NOMO-1 treated with dmso at 0.1 percent for 144 hours (cell line): ENCODE measurements around the gene LRP4.
"Not testable (repeated sequence)": the region's sequence is repeated elsewhere in the genome, so short reads cannot be mapped to it uniquely, and the experiment has no call there.

Experiments used
- DNase-seq: peaks from one replicate; lab custom pipeline; 2025; ENCODE audit not compliant: unreplicated experiment; lab: John Stamatoyannopoulos, UW

Gene LRP4

GRCh38 chr11:46918083-46918787 lies at the start of gene LRP4:
Gene LRP4, minus strand, starts transcription at chr11:46918550. Its CDS starts 171 bp downstream, at chr11:46918379.
- no peak for DNase-seq

- no peak for DNase-seq
Observed at GRCh38 chr11:46967962-46968361, 49.6 kb upstream of the LRP4 start.

DNA sequence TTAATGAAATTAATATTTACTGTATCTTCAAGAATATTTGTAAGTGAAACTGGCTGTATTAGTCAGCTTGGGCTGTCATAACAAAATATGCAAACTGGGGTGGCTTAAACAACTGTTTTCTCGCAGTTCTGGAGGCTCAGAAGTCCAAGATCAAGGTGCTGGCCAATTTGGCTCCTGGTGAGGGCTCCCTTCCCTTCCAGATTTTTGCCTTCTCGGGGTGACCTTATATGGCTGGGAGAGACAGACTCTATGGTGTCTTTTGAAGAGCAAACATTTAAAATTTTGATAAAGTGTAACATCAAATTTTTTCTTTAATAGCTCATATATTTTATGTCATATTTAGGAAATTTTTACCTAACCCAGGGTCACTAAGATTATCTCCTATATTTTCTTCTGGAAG lies 48.4 kb upstream of the LRP4 start:
- no peak for DNase-seq

GRCh38 chr11:46963844-46964243 lies 45.5 kb upstream of the LRP4 start:
- DNase-seq = no peak

DNA sequence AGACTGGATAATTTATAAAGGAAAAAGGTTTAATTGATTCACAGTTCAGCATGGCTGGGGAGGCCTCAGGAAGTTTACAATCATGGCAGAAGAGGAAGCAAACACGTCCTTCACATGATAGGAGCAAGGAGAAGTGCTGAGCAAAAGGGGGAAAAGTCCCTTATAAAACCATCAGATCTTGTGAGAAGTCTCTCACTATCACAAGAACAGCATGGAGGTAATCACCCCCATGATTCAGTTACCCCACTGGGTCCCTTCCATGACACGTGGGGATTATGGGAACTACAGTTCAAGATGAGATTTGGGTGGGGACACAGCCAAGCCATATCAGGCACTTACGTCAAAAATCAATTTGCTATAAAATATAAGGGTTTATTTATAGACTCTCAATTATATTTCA lies 43.5 kb upstream of the LRP4 start:
- DNase-seq = not testable (repeated sequence)

GRCh38 chr11:46961041-46961440 lies 42.7 kb upstream of the LRP4 start:
- no peak for DNase-seq

- no peak for DNase-seq
Observed at GRCh38 chr11:46958777-46959176, 40.4 kb upstream of the LRP4 start.

DNA sequence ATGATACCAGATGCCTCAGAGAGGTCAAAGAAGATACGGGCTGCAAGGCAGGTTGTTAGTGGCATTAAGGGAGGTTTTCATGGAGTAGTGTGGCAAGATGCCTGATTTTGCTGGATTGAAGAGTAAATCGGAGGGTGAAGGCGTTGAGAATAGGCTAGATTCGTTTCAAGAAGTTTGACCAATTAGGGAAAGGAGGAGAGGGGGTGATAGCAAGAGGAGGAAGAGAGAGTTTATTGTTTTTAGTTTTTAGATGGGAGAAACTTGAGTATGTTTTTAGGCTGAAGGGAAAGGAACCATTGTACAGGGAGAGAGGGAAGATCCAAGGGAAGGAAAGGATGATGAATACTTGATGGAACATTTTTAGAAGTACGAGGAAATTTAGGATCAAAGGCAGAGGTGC lies 34.7 kb upstream of the LRP4 start:
- no peak for DNase-seq

DNA sequence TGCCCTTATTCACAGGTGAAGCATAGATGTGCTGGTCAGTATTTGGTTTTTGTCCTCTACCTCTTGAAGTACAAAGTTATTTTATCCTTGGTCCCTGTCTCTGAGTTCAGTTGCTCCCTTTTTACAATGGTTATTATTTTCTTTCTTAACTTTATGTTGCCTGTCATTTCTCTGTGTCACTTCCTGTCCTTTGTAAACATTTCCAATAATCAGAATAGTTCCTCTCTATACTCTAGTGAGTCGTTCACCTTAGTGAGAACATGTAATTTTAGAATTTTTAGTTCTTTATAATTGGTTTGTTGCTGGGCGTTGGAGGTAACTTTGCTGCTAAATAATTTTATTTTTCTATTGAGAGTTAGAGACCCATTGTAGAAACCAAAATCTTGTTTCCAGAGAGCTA lies 34.2 kb upstream of the LRP4 start:
- DNase-seq = no peak

DNA sequence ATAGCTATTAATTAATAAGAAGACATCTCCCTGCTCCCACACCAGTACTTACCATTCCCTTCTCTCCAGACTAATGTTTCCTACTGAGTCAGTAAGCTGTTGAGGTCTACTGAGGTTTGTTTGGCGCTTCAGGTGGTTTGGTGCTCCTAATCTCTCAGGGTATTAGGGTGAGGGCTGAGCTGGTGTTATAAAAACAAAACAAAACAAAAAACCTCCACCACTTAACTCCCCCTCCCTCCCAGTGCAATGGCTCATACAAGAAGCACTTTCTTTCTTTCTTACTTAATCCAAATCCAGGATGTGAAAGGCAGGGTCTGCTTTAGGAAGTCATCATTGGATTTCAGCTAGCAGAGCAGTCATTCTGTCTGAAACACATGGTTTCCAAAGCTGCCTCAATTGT lies 33.5 kb upstream of the LRP4 start:
- no peak for DNase-seq

DNA sequence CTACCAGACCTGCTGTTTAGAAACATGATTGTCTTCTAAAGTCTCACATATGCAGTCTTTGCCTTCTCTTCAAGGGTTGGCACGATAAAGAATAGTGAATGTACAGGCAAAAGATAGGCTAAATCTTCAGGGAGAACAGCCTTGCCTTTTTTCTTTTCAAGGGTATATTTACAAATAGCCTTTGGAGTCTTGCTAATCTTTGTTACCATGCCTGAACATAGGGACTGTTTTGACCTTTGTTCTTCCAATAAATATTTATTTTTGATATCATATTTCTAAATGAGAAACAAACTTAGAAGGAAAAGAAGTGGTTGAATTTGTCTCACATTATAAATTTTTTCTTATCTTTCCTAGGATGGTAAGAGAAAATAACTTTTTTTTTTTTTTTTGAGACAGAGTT lies 30.9 kb upstream of the LRP4 start:
- DNase-seq = no peak

- DNase-seq = no peak
Observed at GRCh38 chr11:46948378-46949131, 30.2 kb upstream of the LRP4 start.

GRCh38 chr11:46947399-46948077 lies 29.2 kb upstream of the LRP4 start:
- DNase-seq = no peak

DNA sequence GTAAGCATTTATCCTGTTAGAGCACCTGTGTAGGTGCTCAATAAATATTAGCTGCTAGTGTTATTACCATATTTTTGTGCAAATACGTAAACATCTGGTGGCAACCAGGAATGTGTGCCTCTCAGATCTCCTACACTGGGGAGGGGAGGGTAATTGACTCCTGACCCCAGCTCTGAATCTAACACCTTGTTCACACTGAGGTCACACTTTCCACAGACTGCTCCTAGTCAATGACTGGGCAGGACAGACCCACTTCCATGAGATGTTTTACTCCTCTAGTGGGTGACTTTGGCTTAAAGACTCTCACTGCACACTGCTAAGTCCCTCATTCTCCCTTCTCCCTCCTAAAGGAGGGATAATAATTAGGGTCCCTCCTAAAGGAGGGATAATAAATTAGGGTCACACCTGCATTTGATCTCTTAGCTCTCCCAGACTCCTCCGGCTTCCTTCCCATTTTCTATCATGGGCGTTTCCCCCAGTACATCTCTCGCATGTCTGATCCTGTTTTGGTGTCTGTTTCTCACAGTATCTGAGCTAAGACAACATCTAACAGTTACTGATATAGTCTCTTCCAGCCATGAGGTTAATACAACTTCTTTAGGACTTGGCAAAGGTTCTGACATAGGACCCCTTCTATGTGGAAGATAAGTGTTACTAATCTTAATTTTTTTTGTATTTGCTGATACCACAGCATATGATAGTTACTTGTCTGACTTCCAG lies 26.2 kb upstream of the LRP4 start:
- DNase-seq = no peak

GRCh38 chr11:46942172-46942571 lies 23.8 kb upstream of the LRP4 start:
- no peak for DNase-seq

DNA sequence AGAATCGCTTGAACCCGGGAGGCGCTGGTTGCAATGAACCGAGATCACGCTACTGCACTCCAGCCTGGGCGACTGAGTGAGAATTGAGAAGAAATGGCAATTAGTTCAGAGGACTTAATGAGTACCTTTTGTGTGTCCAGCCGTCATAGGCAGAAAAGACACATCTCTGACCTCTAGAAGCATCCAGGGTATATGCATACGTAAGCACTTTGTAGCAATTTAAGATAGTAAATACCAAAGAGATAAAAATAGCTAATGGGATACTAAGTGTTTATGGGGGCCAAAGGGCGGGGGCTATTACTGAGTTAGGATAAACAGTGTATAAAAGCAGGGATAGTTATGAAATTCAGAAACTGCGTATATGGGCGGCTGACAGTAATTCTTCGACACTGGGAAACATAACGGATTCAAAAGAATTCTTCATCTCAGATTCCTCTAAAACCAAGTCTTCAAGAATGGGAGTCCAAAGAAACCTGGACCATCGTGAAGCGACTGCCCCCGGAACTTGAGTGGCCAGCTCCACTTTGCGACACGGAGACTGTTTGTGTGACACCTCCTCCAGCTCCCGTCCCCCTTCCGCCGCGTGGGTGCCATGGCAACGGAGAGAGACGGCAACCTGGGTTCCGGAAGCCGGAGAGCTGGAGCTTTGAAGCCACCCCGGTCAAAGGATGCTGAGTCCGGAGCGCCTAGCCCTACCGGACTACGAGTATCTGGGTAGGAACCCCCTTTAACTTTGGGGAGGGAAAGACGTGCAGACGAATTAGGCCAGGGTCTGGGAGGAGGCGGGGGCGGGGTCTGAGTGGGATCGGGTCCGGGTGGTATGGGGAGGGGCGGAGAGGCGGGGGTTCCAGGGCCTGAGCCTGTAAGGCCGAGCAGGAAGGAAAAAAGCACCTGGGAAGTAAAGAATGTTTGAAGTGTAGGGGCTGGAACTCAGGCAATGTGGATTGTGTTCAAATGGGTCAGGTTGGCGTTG lies 18.1 kb upstream of the LRP4 start, which contains the start of gene CSTPP1:
CSTPP1 (plus strand) TSS at position 624 of the 973 bp plus-strand sequence; CDS start at position 669, 45 bp downstream.
- DNase-seq = peak; percentile 82

DNA sequence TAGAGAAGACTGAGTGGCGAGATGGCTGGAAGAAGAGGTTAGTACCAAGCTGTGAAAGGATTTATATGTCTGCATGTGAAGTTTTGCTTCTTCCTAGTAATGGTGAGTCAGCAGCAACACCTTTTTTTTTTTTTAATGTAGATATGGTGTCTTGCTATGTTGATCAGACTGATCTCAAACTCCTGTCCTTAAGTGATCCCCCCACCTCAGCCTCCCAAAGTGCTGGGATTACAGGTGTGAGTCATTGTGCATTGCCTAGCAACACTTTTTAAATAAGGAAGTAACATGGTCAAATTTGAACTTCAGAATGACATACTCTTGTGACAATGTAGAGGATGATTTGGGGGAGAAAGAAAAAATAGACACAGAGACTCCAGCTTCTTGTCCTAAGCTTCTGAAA lies 11.7 kb upstream of the LRP4 start:
- DNase-seq = no peak

- not testable (repeated sequence) for DNase-seq
Observed at GRCh38 chr11:46928701-46929100, 10.4 kb upstream of the LRP4 start.

GRCh38 chr11:46927928-46928327 lies 9.6 kb upstream of the LRP4 start:
- not testable (repeated sequence) for DNase-seq

GRCh38 chr11:46920755-46921154 lies 2.4 kb upstream of the LRP4 start:
- no peak for DNase-seq
